SK-N-SH (cell line): Measurements from ENCODE around the gene MTA2. TPM values are rescaled to one million over a fixed set of nuclear protein-coding genes. Genes with fewer than 3 reads are reported as not detected.

ENCODE experiments used
- CTCF ChIA-PET: fragments of 300-600, 350-600 bp; formaldehyde crosslinking; extraction: SDS; loops from one replicate; lab custom pipeline; 2021; lab: Yijun Ruan, JAX
- POLR2A ChIA-PET: fragments of 350-600 bp; sonication (Branson Sonifier 250); formaldehyde crosslinking; extraction: SDS; loops from one replicate; lab custom pipeline; 2020; ENCODE audit warnings: antibody characterized with exemption, inconsistent platforms; lab: Yijun Ruan, JAX
- DNase-seq: peaks from one replicate; pipeline ENCODE4 v3.0.0; 2012
- H2AFZ ChIP-seq: fragments of 200-600 bp; sonication (generic); 2 replicates; pipeline ENCODE4 v1.8.1; 2016; ENCODE audit warnings: antibody characterized with exemption, mild to moderate bottlenecking, low read depth
- H3F3A ChIP-seq: fragments of 200-600 bp; sonication (generic); replicated peaks from 2 replicates; pipeline ENCODE3; 2016; ENCODE audit warnings: antibody characterized with exemption, mild to moderate bottlenecking; ENCODE audit not compliant: insufficient read depth
- H3K27ac ChIP-seq, 2 experiments: fragments of 200-500 bp in 1 of 2; fragments of 200-600 bp in 1 of 2; sonication (Bioruptor generic) in 1 of 2; sonication (generic), shearing (Covaris generic) in 1 of 2; 2 replicates each; pipeline versions ENCODE4 v1.5.1 to v1.6.1; 2014 to 2016; ENCODE audit warnings: low read depth in 2 of 2, inconsistent platforms in 1 of 2, low read length in 1 of 2, mild to moderate bottlenecking in 1 of 2, mixed read lengths in 1 of 2
- H3K27me3 ChIP-seq: fragments of 200-600 bp; sonication (generic), shearing (Covaris generic); 2 replicates; pipeline ENCODE4 v1.6.1; 2016; ENCODE audit warnings: mixed run types; ENCODE audit not compliant: insufficient read depth
- H3K36me3 ChIP-seq, 2 experiments: fragments of 200-500 bp in 1 of 2; fragments of 200-600 bp in 1 of 2; sonication (Bioruptor generic) in 1 of 2; sonication (generic) in 1 of 2; replicated peaks in 1 of 2; 2 replicates each; pipeline versions ENCODE3 to v1.5.1; 2014 to 2016; ENCODE audit warnings: low read length in 1 of 2, mild to moderate bottlenecking in 1 of 2; ENCODE audit not compliant: insufficient read depth in 2 of 2, control insufficient read depth in 1 of 2
- H3K4me1 ChIP-seq, 2 experiments: fragments of 200-500 bp in 1 of 2; fragments of 200-600 bp in 1 of 2; sonication (Bioruptor generic) in 1 of 2; sonication (generic), shearing (Covaris generic) in 1 of 2; 2 replicates each; pipeline versions ENCODE4 v1.5.1 to v1.6.1; 2014 to 2016; ENCODE audit warnings: low read depth in 1 of 2, low read length in 1 of 2, mixed run types in 1 of 2; ENCODE audit not compliant: insufficient read depth in 2 of 2, control insufficient read depth in 1 of 2
- H3K4me2 ChIP-seq: fragments of 200-600 bp; sonication (generic), shearing (Covaris generic); 2 replicates; pipeline ENCODE4 v1.6.1; 2017; ENCODE audit warnings: mixed run types
- H3K4me3 ChIP-seq, 2 experiments: fragments of 200-500 bp in 1 of 2; fragments of 200-600 bp in 1 of 2; sonication (Bioruptor generic) in 1 of 2; sonication (generic), shearing (Covaris generic) in 1 of 2; 2 replicates each; pipeline versions ENCODE4 v1.5.1 to v1.8.1; 2014 to 2016; ENCODE audit warnings: low read depth in 2 of 2, inconsistent platforms in 1 of 2, low read length in 1 of 2, mild to moderate bottlenecking in 1 of 2, mixed read lengths in 1 of 2, moderate library complexity in 1 of 2
- H3K79me2 ChIP-seq: fragments of 200-600 bp; sonication (generic); 2 replicates; pipeline ENCODE4 v1.8.1; 2017; ENCODE audit warnings: mild to moderate bottlenecking; ENCODE audit not compliant: insufficient read depth
- H3K9ac ChIP-seq: fragments of 200-600 bp; sonication (generic); 2 replicates; pipeline ENCODE4 v1.6.1; 2017; ENCODE audit warnings: mixed run types
- H3K9me2 ChIP-seq: fragments of 200-600 bp; sonication (generic); 2 replicates; pipeline ENCODE4 v1.6.1; 2017; ENCODE audit warnings: mixed run types
- H3K9me3 ChIP-seq: fragments of 200-600 bp; sonication (generic); 2 replicates; pipeline ENCODE4 v1.6.1; 2017; ENCODE audit warnings: mixed run types, mild to moderate bottlenecking, moderate library complexity
- H4K20me1 ChIP-seq: fragments of 200-600 bp; sonication (generic); 2 replicates; pipeline ENCODE4 v1.6.1; 2017; ENCODE audit warnings: mild to moderate bottlenecking, mixed run types; ENCODE audit not compliant: insufficient read depth
- CHD2 ChIP-seq: fragments of 150-350 bp; IDR thresholded peaks from 2 replicates; pipeline ENCODE4 v1.6.1; 2018; ENCODE audit warnings: low read length; ENCODE audit not compliant: partially characterized antibody
- ELF1 ChIP-seq: IDR thresholded peaks from 2 replicates; pipeline ENCODE4 v1.4.0; 2012
- FOXJ3 ChIP-seq: sonication (generic); formaldehyde crosslinking; IDR thresholded peaks from 2 replicates; pipeline ENCODE4 v1.5.1; 2020; ENCODE audit warnings: mild to moderate bottlenecking, missing genetic modification reagents
- FOXM1 ChIP-seq: IDR thresholded peaks from 2 replicates; pipeline ENCODE4 v1.4.0; 2012; ENCODE audit warnings: low read depth, mild to moderate bottlenecking
- GABPA ChIP-seq: IDR thresholded peaks from 2 replicates; pipeline ENCODE4 v1.4.0; 2012; ENCODE audit warnings: low read depth, mild to moderate bottlenecking
- JUND ChIP-seq: IDR thresholded peaks from 2 replicates; pipeline ENCODE4 v1.4.0; 2012
- MAX ChIP-seq: IDR thresholded peaks from 2 replicates; pipeline ENCODE4 v1.4.0; 2012; ENCODE audit warnings: low read depth
- MXI1 ChIP-seq: IDR thresholded peaks from 2 replicates; pipeline ENCODE4 v1.6.1; 2012; ENCODE audit warnings: mild to moderate bottlenecking, low read depth, low read length, improper control_type of control experiment
- NRF1 ChIP-seq: IDR thresholded peaks from 2 replicates; pipeline ENCODE4 v1.6.1; 2012; ENCODE audit warnings: low read depth, mild to moderate bottlenecking, low read length
- POLR2AphosphoS5 ChIP-seq: IDR thresholded peaks from 2 replicates; pipeline ENCODE4 v1.6.1; 2012; ENCODE audit warnings: low read depth, low read length
- RAD21 ChIP-seq: IDR thresholded peaks from 2 replicates; pipeline ENCODE4 v1.6.1; 2012; ENCODE audit warnings: mild to moderate bottlenecking, low read length
- RFX5 ChIP-seq: IDR thresholded peaks from 2 replicates; pipeline ENCODE4 v1.6.1; 2012; ENCODE audit warnings: mild to moderate bottlenecking, improper control_type of control experiment, low read length
- SIN3A ChIP-seq: IDR thresholded peaks from 2 replicates; pipeline ENCODE4 v1.6.1; 2012; ENCODE audit warnings: low read depth, mild to moderate bottlenecking, low read length, moderate library complexity, borderline replicate concordance
- TAF1 ChIP-seq: IDR thresholded peaks from 2 replicates; pipeline ENCODE4 v1.6.1; 2012; ENCODE audit warnings: low read depth, mild to moderate bottlenecking, low read length, moderate library complexity, borderline replicate concordance
- TEAD4 ChIP-seq: IDR thresholded peaks from 2 replicates; pipeline ENCODE4 v1.4.0; 2012; ENCODE audit warnings: mild to moderate bottlenecking, borderline replicate concordance; ENCODE audit not compliant: insufficient read depth
- USF2 ChIP-seq: fragments of 150-350 bp; IDR thresholded peaks from 2 replicates; pipeline ENCODE4 v1.6.1; 2017; ENCODE audit warnings: antibody characterized with exemption, low read length, low read depth, borderline replicate concordance
- YY1 ChIP-seq: IDR thresholded peaks from 2 replicates; pipeline ENCODE4 v1.4.0; 2012; ENCODE audit warnings: low read depth, mild to moderate bottlenecking
- WGBS: methylation state at CpG from one replicate; pipeline ENCODE4 v1.1.6; 2017; ENCODE audit warnings: low lambda C conversion rate; 5-methylcytosine and 5-hydroxymethylcytosine counted together
- polyA plus RNA-seq, 3 experiments: library from polyadenylated mRNA; depleted of rRNA; stranded (reverse); fragments of >200 nt; gene quantifications; 2 replicates each; pipeline ENCODE4 v1.2.3, GENCODE V29; 2012
- TF ChIP-seq, protein P1 (sequence below): IDR thresholded peaks from 2 replicates; pipeline ENCODE4 v1.4.0; 2012; ENCODE audit warnings: low read depth, borderline replicate concordance
- TF ChIP-seq, protein P2 (sequence below): IDR thresholded peaks from 2 replicates; pipeline ENCODE4; 2012
- TF ChIP-seq, protein P3 (sequence below): IDR thresholded peaks from 2 replicates; pipeline ENCODE4 v1.4.0; 2012; ENCODE audit warnings: low read depth, borderline replicate concordance

MTA2 gene
- polyA plus RNA-seq, 1 of the 3 experiments (the other 2 are of a cell fraction) = 18.4 TPM

- peaks cover 5 to 8% of the 10 kb centered on the region in 2 experiments; a peak in 2 of 4 replicates for H3K4me1 ChIP-seq
- no peaks in the 10 kb centered on the region for H3K9me3 ChIP-seq
- no peaks in the 10 kb centered on the region for H3K27me3 ChIP-seq
- 0 out of 2 replicates have a peak, but pooled peaks cover 5% of the 10 kb centered on the region for H4K20me1 ChIP-seq
- CTCF ChIA-PET = interaction anchor here (0.6 to 1.9 kb wide), 7 partner anchors 19 to 251 kb away, joined by 3 to 5 read pairs (median 4); partner anchors contain the start of genes C11orf98, CSKMT and SLC3A2
- H3K4me3 ChIP-seq = peak within 1 kb of the TSS; percentile 78 to 87
- TF ChIP-seq, protein P1, sequence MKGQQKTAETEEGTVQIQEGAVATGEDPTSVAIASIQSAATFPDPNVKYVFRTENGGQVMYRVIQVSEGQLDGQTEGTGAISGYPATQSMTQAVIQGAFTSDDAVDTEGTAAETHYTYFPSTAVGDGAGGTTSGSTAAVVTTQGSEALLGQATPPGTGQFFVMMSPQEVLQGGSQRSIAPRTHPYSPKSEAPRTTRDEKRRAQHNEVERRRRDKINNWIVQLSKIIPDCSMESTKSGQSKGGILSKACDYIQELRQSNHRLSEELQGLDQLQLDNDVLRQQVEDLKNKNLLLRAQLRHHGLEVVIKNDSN = no peak
- TF ChIP-seq RFX5 (peak; percentile 45; the same call in 1 of the 2 replicates), TEAD4 (0 out of 2 replicates have a peak, but pooled peaks have one; percentile 51), MXI1 (peak; percentile 99), GABPA (peak; percentile 79), NRF1 (peak; percentile 51; the same call in 1 of the 2 replicates), YY1 (peak; percentile 96), POLR2AphosphoS5 (peak; percentile 90), MAX (peak; percentile 55), USF2 (no peak), TAF1 (peak; percentile 97), SIN3A (peak; percentile 90; the same call in 1 of the 2 replicates), FOXM1 (no peak), CHD2 (peak; percentile 93), JUND (peak; percentile 46; the same call in 1 of the 2 replicates), RAD21 (no peak), FOXJ3 (CRISPR knock-in tag) (no peak), ELF1 (peak; percentile 63)
- TF ChIP-seq, protein P2, sequence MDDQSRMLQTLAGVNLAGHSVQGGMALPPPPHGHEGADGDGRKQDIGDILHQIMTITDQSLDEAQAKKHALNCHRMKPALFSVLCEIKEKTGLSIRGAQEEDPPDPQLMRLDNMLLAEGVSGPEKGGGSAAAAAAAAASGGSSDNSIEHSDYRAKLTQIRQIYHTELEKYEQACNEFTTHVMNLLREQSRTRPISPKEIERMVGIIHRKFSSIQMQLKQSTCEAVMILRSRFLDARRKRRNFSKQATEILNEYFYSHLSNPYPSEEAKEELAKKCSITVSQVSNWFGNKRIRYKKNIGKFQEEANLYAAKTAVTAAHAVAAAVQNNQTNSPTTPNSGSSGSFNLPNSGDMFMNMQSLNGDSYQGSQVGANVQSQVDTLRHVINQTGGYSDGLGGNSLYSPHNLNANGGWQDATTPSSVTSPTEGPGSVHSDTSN = peak; percentile 53
- TF ChIP-seq, protein P3, sequence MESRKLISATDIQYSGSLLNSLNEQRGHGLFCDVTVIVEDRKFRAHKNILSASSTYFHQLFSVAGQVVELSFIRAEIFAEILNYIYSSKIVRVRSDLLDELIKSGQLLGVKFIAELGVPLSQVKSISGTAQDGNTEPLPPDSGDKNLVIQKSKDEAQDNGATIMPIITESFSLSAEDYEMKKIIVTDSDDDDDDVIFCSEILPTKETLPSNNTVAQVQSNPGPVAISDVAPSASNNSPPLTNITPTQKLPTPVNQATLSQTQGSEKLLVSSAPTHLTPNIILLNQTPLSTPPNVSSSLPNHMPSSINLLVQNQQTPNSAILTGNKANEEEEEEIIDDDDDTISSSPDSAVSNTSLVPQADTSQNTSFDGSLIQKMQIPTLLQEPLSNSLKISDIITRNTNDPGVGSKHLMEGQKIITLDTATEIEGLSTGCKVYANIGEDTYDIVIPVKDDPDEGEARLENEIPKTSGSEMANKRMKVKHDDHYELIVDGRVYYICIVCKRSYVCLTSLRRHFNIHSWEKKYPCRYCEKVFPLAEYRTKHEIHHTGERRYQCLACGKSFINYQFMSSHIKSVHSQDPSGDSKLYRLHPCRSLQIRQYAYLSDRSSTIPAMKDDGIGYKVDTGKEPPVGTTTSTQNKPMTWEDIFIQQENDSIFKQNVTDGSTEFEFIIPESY = peak; percentile 89
- H3K9ac ChIP-seq = peak within 1 kb of the TSS; percentile 97
- under 1% methylated on average over 60 of the region's 73 CpGs for WGBS
- peaks cover 21 to 34% of the 10 kb centered on the region in 2 experiments for H3K36me3 ChIP-seq
- H3K27ac ChIP-seq = peak within 1 kb of the TSS; percentile 77 to 88
- H2AFZ ChIP-seq = no peak within 1 kb of the TSS; the same call in 1 of the 2 replicates
- H3F3A ChIP-seq = peaks cover 5% of the 10 kb centered on the region
- H3K4me2 ChIP-seq = peak within 1 kb of the TSS; percentile 92
- DNase-seq = peak; percentile 99
- POLR2A ChIA-PET = interaction anchor here (0.5 to 7.3 kb wide), 12 partner anchors 9 to 1402 kb away, joined by 3 to 52 read pairs (median 4); partner anchors contain the start of genes B3GAT3, C11orf98, CSKMT and LBHD1
- H3K79me2 ChIP-seq = peaks cover 63% of the 10 kb centered on the region
- no peaks in the 10 kb centered on the region for H3K9me2 ChIP-seq
These were observed 44.5 kb upstream of the MTA2 start, which contains the start of gene GANAB for GRCh38 chr11:62645946-62646824. Gene GANAB, minus strand, starts transcription at chr11:62646613. Its CDS starts 14 bp downstream, at chr11:62646599.
